Measurements from ENCODE around the gene PDE11A. TPM values are rescaled to one million over a fixed set of nuclear protein-coding genes. Genes with fewer than 3 reads are reported as not detected.

Gene PDE11A
- total RNA-seq, 1 experiment from 2014 or later, result 0.13 TPM

DNA sequence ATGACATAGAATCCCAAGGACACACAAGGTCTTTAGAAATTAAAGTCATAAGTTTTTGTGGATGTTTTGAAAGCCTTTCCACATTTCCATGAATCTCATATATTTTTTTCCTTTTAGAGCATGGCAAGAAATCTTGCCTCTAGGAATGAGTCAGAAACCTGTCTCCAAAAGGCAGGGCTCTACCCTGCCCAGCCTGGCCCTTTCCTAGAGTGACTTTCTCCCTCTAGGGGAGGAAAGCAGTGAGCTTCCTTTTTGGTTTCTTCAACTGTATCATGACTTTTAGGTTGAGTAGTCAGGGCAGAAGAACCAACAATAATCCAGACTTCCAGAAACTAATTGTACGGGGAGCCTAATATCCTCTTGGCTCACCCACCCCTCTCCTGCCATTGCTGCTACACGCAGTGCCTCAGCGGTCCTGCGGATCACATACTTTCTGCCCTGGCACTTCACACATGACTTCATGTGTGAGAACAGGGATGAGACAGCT lies 379.8 kb downstream of the PDE11A start:
- H2AFZ ChIP-seq (ENCODE audit: low read length), result no peak overlapping the region
- Mint-ChIP-seq H3K9me3 (no peaks in the 10 kb centered on the region), H3K27me3 (ENCODE audit: low read depth) (peaks cover 3% of the 10 kb centered on the region), H3K4me1 (peaks cover 7 to 8% of the 10 kb centered on the region in 2 experiments), H3K27ac (no peak overlapping the region), H3K36me3 (ENCODE audit: insufficient read depth in 1 of 3, low read depth in 3 of 3) (no peaks in the 10 kb centered on the region), H3K4me3 (no peak overlapping the region)
- no peak overlapping the region for H3K56ac ChIP-seq (ENCODE audit: insufficient read length, low read depth, low read length)
- no peak overlapping the region for H3K23ac ChIP-seq (ENCODE audit: insufficient read length, low read depth, low read length)
- no peak overlapping the region for H3K9ac ChIP-seq (ENCODE audit: extremely low read depth, insufficient read length, low read length)
- H2BK120ac ChIP-seq (ENCODE audit: low read depth, low read length, poor library complexity, severe bottlenecking), result no peak overlapping the region
- H3K9me3 ChIP-seq (ENCODE audit: control insufficient read depth, low read depth, low read length), result no peaks in the 10 kb centered on the region
- H3K4me1 ChIP-seq (ENCODE audit: insufficient read depth, low read length), result no peaks in the 10 kb centered on the region
- TF ChIP-seq, protein P1, sequence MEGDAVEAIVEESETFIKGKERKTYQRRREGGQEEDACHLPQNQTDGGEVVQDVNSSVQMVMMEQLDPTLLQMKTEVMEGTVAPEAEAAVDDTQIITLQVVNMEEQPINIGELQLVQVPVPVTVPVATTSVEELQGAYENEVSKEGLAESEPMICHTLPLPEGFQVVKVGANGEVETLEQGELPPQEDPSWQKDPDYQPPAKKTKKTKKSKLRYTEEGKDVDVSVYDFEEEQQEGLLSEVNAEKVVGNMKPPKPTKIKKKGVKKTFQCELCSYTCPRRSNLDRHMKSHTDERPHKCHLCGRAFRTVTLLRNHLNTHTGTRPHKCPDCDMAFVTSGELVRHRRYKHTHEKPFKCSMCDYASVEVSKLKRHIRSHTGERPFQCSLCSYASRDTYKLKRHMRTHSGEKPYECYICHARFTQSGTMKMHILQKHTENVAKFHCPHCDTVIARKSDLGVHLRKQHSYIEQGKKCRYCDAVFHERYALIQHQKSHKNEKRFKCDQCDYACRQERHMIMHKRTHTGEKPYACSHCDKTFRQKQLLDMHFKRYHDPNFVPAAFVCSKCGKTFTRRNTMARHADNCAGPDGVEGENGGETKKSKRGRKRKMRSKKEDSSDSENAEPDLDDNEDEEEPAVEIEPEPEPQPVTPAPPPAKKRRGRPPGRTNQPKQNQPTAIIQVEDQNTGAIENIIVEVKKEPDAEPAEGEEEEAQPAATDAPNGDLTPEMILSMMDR (conservative IDR thresholded peaks at IDR 0.05), result peak; percentile 42; the same call in 2 of the 3 replicates
- no peak overlapping the region for H2BK15ac ChIP-seq (ENCODE audit: low read depth, low read length)
- WGBS (ENCODE audit: extremely low coverage, insufficient read length, low lambda C conversion rate), result no CpG with 5 or more reads among the region's 4 CpGs
- no peak overlapping the region for H4K91ac ChIP-seq (ENCODE audit: insufficient read length, low read depth, low read length)
- no peaks in the 10 kb centered on the region for H3K27me3 ChIP-seq (ENCODE audit: insufficient read depth, low read length)
- no peak overlapping the region for H3K27ac ChIP-seq (ENCODE audit: insufficient read length, low read depth, low read length)
- no peak overlapping the region for H3T11ph ChIP-seq (ENCODE audit: low read length)
- no peak overlapping the region for H3K4ac ChIP-seq (ENCODE audit: low read depth, low read length)
- no peak overlapping the region for H2BK20ac ChIP-seq (ENCODE audit: low read depth, low read length, poor library complexity, severe bottlenecking)
- DNase-seq, result no peak
- no peak overlapping the region for H2BK5ac ChIP-seq (ENCODE audit: insufficient read length, low read length)
- H3K79me1 ChIP-seq (ENCODE audit: insufficient read depth, low read depth, low read length, poor library complexity, severe bottlenecking), result no peaks in the 10 kb centered on the region
- no peak overlapping the region for H3K4me2 ChIP-seq (ENCODE audit: insufficient read depth, insufficient read length, low read length)
- H4K8ac ChIP-seq (replicated peaks; ENCODE audit: insufficient read length, low read depth, low read length), result no peak overlapping the region
- H2AK5ac ChIP-seq (ENCODE audit: insufficient read length, low read length), result no peak overlapping the region
- no peak overlapping the region for H3K14ac ChIP-seq (ENCODE audit: insufficient read depth, low read length)
- no peaks in the 10 kb centered on the region for H4K20me1 ChIP-seq (ENCODE audit: control insufficient read depth, insufficient read depth, insufficient read length)
- H3K23me2 ChIP-seq (ENCODE audit: insufficient read length, low read depth, low read length, poor library complexity, severe bottlenecking), result no peaks in the 10 kb centered on the region
- no peak overlapping the region for H2BK12ac ChIP-seq (ENCODE audit: insufficient read length, low read depth, low read length)
- H4K5ac ChIP-seq (ENCODE audit: insufficient read length, low read depth, low read length), result no peak overlapping the region
- H3K18ac ChIP-seq (ENCODE audit: insufficient read length, low read depth, low read length), result no peak overlapping the region
- H3K79me2 ChIP-seq (ENCODE audit: insufficient read depth, low read length), result no peaks in the 10 kb centered on the region
